ENCODE results near the gene MGAT4D. TPM values are rescaled to one million over a fixed set of nuclear protein-coding genes. Genes with fewer than 3 reads are reported as not detected.
"Not testable (repeated sequence)": the region's sequence is repeated elsewhere in the genome, so short reads cannot be mapped to it uniquely, and the experiment has no call there.

The MGAT4D gene
- not detected for total RNA-seq
- long read RNA-seq: 0 reads

DNA sequence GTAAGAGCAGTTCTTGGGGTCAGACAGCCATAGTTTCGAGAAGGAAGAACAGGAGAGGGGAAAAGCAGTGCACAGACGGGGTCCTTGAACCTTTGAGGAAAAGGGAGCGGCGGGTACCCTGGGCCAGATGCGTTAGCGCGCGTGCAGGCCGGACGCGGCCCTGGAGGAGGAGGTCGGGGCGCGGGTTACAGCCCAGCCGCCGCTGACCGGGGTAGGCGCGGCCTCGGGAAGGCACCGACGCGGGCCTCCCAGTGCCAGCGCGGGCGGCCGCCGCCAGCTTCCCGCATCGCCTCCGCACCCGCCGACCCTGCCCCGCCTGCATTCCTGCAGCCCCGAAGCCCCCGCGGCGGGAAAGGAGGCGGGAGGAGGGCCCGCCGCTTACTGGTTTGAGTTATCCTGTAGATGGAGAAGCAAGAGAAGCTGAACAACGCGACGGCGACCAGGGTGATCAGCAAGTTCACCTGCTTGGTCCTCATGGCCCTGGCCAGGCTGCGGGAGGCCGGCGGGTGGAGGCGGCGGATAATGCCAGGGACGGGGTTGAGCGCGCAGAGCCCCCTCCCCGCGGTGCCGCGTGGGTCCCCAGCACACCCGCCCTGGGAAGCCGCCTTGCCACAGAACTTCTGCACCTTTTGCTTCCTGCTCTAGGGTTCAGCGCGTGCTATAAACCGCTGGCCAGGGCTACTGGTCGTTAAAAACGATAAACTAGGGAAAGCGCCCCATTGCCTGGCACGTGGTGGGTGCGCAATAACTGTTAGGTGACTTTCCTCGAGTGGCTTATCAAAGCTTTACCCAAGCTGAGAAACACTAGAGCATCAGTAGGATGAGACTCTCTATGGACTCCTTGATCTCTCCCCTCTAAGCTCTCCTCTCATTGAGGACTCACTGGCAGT is at the start of gene MGAT4D:
Gene MGAT4D (minus strand): TSS at position 547 of the 890 bp plus-strand sequence. CDS start 71 bp downstream, at position 476.
- intact Hi-C loops (cut with DNase I): no loop called here
- DNase-seq (ENCODE audit: low spot score): no peak

DNA sequence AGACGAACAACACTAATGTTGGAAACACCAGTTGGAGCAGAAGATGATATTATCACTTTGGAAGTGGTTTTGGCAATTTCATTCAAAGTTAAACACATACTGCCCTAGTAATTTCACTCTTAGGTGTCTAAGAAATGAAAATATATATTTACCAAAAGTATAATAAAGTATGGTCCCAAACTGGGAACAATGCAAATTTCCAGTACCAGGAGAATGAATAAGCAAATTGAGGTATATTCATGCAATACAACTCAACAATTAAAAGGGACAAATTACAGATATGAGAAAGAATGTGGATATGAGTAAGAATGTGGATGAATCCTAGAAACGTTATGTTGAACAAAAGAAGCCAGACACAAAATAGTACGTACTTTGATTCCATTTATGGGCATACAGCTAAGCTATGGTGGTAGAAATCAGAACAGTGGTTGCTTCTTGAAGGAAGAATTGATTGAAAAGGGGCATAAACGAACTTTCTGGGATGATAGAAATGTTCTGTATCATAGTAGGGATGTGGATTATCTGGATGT is 35.9 kb upstream of the MGAT4D start:
- intact Hi-C loops (cut with DNase I): no loop called here
- DNase-seq (ENCODE audit: low spot score): no peak

DNA sequence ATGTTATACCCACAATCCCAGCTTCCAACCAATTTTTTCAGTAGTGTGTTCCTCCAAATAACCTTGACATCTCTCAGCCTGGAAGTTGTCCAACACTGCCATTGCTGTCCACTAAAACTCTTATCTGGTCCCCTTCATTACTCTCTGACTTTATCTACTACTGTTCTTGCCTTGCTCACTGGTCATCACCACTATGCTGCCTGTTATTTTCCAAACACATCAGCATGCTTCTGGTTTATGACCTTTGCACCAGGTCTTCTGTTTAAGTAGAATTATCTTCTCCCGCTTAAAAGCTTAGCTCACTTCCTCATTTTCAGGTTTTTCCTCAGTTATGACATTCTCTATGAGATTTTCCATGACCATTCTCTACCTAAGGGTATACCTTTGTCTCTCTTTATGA is 31.3 kb upstream of the MGAT4D start:
- DNase-seq (ENCODE audit: low spot score): no peak
- intact Hi-C loops (cut with DNase I): loop anchor here (10.0 kb wide), 1 partner anchor 325 kb away; no protein-coding TSS in a partner anchor

- intact Hi-C loops (cut with DNase I): loop anchor here (1.0 to 10.0 kb wide), 4 partner anchors 78 to 331 kb away; partner anchors contain the start of genes CLGN and SCOC
- DNase-seq (ENCODE audit: low spot score): peak; percentile 100
Observed at GRCh38 chr4:140523857-140524742, 26.0 kb upstream of the MGAT4D start, which contains the start of gene ELMOD2. Gene ELMOD2, plus strand, starts transcription at chr4:140524168. Its CDS starts 1,261 bp downstream, at chr4:140525429.

DNA sequence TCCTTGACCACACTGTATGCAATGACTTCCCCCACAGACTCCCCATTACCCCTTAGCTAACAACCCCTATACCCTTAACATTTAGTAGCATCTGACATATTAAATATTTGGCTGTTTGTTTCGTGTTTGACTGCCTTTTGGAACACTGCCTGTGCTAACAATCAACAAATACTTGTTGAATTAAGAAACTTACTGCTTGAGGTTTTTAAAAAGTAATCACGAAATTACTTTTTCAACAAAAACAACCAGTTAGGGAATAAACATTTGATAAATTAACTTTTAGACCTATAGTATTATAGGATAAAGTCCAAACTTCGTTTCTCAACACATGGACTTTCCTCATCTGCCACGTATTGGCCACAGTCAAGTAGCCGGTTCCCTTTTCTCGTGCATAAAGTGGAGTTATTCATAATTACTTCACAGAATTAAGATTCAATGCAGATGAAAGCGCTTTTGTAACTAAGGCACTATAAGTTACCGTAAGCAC is 25.3 kb upstream of the MGAT4D start:
- intact Hi-C loops (cut with DNase I): loop anchor here (5.0 to 10.0 kb wide), 2 partner anchors 79 to 331 kb away; no protein-coding TSS in a partner anchor
- DNase-seq (ENCODE audit: low spot score): no peak

DNA sequence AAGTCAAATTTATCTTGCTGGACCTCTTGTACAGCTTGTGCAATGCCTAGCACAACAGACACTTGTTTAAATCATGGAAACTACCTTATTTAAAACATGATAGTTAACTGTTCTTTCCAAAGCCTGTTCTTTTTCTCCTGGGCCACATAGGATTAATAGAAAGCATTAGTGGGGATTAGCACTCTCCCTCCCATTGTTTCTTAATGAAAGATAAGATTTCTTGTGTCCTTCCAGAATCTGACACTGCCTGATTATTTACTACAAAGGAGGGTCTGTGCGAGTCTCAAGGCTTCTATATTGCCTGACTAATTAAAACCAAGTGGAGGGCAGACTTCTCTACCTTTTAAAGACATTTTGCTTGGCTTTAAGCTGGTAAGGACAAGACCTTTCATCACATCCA is 17.3 kb upstream of the MGAT4D start:
- DNase-seq (ENCODE audit: low spot score): no peak
- intact Hi-C loops (cut with DNase I): no loop called here

DNA sequence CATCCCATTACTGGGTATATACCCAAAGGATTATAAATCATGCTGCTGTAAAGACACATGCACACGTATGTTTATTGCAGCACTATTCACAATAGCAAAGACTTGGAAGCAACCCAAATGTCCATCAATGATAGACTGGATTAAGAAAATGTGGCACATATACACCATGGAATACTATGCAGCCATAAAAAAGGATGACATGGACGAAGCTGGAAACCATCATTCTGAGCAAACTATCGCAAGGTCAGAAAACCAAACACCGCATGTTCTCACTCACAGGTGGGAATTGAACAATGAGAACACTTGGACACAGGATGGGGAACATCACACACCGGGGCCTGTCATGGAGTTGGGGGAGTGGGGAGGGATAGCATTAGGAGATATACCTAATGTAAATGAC is 15.7 kb upstream of the MGAT4D start:
- intact Hi-C loops (cut with DNase I); DNase-seq (ENCODE audit: low spot score): not testable (repeated sequence)

DNA sequence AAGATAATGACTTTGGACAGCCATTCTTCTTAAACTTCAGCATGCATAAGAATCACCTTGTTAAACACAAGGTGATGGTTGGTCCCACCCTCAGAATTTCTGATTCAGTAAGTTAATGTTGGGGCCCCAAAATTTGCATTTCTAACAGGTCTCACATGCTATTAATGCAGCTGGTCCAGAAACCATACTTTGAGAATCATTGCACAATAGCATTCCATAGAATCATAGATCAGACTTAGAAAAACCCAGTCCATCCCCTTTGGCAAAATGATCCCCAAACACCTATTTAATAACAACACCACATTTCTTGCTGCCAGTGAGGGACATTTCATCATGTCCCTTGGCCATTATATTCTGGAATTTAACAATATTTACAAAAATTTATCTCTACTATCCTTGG is 6.2 kb upstream of the MGAT4D start:
- DNase-seq (ENCODE audit: low spot score): no peak
- intact Hi-C loops (cut with DNase I): no loop called here

DNA sequence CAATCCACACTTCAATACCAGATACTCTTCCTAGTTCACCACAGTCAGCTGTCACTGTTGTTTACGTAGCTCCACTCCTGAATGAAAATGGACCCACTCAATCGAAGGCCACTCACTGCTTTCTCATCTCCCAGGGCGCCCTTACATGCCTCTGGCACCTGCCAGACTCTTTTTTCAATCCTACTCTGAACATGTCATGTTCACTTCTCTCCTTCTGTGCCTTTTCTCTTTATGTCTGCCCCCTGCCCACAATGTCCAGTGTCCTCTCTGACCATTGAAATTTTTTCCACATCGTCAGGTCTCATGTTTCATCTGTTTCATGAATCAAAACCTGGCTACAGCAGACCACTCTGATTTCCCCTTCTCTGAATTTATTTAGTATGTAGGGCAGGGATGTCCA is 1.3 kb upstream of the MGAT4D start:
- intact Hi-C loops (cut with DNase I): no loop called here

GRCh38 chr4:140497405-140497746 is 717 bp downstream of the MGAT4D start:
- intact Hi-C loops (cut with DNase I): no loop called here

More for the DNA sequence above, 1.3 kb upstream of the MGAT4D start:
- no peak for DNase-seq (ENCODE audit: low spot score)

DNA sequence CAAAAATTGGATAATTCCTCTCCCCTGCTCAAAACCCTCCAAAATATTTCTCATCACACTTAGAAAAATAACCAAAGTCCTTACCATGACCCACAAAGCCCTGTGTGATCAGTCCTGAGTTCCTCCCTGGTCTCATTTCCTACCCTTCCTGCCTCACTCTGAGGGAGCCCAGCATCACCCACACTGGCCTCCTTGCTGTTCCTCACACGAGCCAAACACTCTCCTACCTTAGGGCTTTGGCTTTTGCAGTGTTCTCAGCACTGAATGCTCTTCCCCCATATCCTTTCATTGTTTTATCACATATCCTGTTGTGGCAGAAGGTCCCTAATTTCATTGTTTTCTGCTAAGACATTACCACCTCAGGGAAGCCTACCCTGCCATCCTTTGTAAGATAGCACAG is 12.2 kb downstream of the MGAT4D start:
- DNase-seq (ENCODE audit: low spot score): no peak
- intact Hi-C loops (cut with DNase I): no loop called here

More at GRCh38 chr4:140497405-140497746, 717 bp downstream of the MGAT4D start:
- DNase-seq (ENCODE audit: low spot score): no peak

DNA sequence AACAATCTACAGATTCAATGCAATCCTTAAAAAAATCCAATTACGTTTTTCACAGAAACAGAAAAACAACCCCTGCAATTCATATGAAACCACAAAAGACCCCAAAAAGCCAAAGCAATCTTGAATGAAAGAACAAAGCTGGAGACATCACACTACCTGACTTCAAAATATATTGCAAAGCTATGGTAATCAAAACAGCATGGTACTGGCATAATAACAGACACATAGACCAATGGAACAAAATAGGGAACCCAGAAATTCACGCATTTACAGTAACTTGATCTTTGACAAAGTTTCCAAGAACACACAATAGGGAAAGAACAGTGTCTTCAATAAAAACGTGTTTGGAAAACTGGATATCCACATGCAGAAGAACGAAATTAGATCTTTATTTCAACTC is 14.6 kb downstream of the MGAT4D start:
- intact Hi-C loops (cut with DNase I): no loop called here

GRCh38 chr4:140472156-140472555 is 25.9 kb downstream of the MGAT4D start:
- no peak for DNase-seq (ENCODE audit: low spot score)
- intact Hi-C loops (cut with DNase I): no loop called here

More for the DNA sequence above, 14.6 kb downstream of the MGAT4D start:
- DNase-seq (ENCODE audit: low spot score): no peak

DNA sequence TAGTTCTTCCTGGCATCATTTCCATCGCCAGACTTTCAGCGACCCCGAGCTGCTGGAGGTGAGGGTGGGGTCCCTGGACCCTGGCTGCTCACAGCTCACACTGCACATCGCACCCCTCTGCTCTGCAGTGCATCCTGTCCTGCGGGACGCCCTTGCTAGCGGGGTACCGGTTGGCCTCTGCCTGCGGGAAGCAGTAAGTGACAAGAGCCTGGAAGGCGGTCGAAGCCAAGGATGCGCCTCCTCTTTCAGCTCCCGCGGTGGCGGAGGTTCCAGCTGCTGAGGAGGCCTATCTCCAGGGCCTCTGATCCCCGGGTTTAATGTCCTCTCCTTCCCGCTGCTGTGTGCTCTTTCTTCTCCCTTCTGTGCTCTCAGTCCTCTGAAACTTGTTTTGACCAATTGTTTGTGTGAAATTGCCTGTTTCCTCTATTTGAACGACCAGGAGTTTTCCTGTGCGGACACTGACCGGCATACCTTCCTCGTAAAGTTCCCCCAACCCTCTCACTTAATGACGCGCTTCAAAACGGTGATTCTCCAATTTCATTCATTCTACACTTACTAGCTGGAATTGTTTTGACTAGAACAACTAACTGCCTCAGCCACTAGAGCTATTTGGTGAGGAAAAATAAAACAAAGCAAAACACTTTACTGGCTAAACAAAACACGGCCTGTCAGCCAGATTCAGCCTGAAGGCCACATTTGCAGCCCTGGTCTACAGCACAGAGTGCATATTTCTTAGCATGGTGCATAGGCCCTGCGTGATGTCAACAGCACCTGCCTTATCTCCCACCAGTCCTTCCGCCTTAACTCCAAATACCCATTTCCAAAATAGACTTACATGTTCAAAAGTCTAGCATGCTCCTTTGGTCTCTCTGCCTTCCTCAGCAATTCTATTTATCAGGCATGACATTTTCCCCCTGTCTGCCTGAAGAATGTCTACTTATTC is 28.0 kb downstream of the MGAT4D start:
- DNase-seq (ENCODE audit: low spot score): no peak
- intact Hi-C loops (cut with DNase I): no loop called here

- intact Hi-C loops (cut with DNase I): no loop called here
- DNase-seq (ENCODE audit: low spot score): no peak
Observed at GRCh38 chr4:140466146-140466545, 31.9 kb downstream of the MGAT4D start.

- no peak for DNase-seq (ENCODE audit: low spot score)
- intact Hi-C loops (cut with DNase I): no loop called here
Observed at GRCh38 chr4:140463614-140464013, 34.5 kb downstream of the MGAT4D start.

DNA sequence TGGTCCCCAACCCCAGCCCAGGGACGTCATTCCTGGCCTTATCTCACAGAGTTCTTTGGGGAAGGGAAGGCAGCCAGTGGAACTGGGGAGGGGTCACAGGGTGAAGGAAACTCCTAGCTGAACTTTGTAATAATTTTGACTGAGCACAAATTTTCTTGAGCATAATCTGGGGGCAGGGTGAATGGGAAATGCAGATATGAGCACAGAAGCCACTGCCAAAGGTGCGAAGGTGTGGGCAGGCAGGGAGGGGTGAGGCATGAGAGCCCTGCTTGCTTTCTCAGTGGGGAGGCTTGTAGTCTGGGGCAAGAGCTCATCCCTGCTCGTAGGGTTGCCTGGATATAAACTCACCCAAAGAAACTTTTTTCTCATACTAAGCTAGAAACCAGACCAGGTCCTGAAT is 34.9 kb downstream of the MGAT4D start:
- DNase-seq (ENCODE audit: low spot score): no peak
- intact Hi-C loops (cut with DNase I): no loop called here

DNA sequence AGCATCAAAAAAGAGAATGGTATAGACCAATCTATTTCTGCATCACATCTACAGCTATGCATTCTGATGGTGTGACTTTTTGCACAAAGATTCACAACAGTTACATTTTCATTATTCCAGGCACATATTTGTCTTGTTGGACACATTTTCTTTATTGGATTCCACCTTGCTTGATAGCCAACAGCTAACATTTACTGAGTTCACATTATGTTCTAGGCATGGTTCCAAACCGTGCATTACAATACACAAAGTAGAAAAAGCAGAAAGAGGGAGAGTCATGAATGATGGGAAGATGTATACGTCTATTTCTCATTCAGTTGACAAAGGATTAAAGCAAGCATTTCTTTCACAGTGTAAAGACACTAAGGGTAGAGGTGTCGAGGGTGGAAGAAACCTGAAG is 47.7 kb downstream of the MGAT4D start:
- intact Hi-C loops (cut with DNase I): no loop called here
- DNase-seq (ENCODE audit: low spot score): no peak

- intact Hi-C loops (cut with DNase I): no loop called here
- DNase-seq (ENCODE audit: low spot score): no peak
Observed at GRCh38 chr4:140448830-140449229, 49.3 kb downstream of the MGAT4D start.

All from cardiac septum (tissue), 1 donor.